ENCODE data around the gene MCRIP1.

Gene MCRIP1, protein sequence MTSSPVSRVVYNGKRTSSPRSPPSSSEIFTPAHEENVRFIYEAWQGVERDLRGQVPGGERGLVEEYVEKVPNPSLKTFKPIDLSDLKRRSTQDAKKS

DNA sequence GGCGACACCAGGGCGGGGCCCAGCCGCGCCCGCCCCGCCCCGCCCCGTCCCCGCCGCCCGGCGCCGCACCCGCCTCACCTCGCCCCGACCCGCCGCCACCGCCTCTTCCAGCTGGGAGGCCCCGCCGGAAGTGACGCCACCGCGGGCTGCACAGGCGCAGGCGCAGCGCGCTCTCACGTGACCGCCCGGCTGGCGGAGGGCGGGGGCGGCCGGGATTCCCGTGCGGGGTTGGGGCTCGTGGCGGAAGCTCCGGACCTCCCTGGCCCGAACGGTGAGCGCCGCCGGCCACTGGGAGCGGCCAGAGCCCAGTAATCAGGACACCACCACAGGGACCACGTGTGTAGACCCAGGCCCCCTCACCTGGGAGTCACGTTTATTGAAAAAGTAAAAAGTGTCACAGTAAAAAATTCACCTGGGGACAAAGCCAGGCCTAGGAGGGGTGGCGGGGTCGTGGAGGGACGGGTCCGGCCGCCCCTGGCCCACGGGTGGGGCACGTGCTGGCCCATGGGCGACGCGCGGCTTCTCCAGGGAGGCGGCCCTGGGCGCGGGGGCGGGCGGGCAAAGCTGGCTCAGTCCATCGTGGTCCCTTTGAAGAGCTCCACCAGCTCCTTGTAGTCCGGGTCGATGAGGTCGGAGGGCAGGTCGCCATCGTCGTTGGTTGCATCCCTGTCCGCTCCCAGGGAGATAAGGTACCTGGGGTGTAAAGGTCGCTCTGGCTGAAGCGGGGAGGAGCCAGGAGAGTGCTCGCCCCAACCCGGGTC is at the start of gene MCRIP1:
MCRIP1 (minus strand) TSS at position 132 of the 761 bp plus-strand sequence. CDS start 8,785 bp downstream, outside the sequence.
- peak; percentile 85 for DNase-seq (ENCODE audit: low spot score)

DNA sequence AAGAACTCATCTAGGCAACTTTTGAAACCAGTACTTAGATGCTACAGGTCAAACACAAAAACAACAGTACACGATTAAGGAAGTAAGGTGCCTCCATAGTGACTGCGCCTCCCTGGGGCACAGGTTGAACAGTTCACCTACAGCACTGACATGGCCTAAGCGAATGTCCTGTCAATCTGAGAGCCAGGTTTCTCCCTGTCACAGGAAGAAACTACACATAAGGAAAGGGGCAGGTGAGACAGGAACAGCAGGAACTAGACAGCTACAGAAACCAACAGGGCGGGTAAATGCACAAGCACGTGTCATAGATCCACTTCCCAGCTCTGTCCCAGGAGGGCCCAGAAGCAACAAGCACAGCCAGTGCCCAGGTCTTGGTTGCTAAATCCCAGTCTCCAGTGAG is 46.0 kb upstream of the MCRIP1 start:
- DNase-seq (ENCODE audit: low spot score), result no peak

DNA sequence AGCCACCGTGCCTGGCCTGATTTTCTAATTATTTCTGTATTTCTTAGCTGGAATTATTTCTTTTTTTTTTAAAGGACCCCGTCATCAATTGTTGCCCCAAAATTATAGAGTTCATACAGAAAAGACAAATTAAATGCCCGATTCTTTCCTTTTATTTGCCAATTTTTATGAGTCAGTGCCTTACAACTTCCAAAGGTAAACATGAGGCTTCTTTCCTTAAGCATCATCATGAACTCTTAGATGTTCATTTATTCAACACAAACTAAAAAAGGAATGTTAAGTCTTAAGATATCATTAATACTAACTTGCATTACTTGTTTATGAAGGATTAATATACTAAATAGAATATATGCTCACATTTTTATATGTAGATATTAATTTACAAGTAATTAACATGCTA is 45.2 kb upstream of the MCRIP1 start:
- no peak for DNase-seq (ENCODE audit: low spot score)

DNA sequence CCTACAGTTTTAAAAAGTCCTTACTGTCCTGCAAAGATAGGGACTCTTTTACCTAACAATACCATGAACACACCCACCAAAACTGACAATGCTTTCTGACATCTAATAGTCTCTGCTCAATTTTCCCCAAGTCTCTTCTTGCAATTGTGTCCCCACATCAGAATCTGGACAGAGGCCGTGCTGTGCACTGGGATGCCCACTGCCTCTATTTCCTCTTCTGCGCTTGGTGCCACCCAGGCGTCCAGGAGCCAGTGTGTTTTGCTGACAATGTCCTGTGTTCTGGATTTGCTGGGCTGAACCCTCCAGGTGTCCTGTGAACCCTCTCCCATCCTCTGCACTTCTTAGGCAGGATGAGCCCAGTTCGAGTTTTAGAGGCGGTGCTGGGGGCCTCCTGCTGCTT is 44.5 kb upstream of the MCRIP1 start:
- DNase-seq (ENCODE audit: low spot score), result no peak

DNA sequence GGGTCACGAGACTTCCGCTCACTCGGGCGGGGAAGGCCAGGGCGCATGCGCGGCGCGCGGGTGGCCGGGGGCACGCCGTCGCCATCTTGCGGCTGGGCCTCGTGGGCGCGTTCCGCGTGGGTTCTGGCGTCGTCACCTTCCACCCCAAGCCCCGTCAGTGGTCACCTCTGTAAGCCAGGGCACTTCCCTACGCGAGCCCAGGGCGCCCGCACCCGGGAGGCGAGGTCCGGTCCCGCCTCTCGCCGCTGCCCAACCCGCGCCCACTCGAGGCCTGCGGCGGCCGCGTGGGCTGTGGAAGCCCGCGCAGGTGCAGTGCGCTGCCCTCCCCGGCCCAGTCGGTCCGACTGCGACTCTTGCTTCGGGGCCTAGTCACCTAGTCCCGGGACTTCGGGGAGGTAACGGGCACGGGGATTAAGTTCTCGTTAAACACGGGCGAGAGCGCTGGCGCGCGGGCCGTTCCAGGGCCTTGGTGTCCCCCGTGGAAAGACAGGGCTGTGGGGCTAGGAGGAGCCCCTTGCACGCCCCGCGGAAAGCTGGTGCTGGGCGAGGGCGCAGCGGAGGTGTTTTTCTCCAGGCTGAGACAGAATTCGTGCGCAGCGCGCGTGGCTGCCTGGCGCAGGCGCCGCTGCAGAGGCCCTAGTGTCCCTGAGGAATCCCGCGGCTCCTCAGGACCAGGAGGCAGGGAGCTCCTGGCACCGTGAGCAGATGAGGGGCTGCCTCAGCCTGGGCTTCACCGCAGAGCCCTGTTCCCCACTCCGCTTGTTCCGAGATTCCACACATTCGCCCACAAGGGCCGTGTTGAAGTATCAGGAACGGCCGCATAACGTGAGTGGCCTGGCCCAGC is 38.5 kb upstream of the MCRIP1 start:
- peak; percentile 87 for DNase-seq (ENCODE audit: low spot score)

DNA sequence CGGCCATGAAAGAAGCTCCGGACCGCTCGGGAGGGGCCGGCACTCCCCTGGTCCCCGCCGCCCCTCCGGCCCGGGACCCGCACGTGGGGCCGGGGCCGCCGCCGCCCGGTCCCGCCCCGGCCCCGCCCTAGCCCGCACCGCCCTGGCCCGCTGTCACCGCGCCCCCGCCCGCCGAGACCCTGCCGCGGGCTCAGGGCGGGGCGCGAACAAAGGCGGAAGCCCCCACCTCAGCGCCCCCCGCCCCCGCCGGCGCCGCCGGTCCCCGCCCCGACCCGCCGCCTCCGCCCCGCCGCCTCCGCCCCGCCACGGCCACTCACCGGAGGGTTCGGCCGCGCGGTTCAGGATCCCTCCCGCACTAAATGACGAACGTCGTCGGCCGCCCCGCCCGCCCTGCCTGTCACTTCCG is 37.9 kb upstream of the MCRIP1 start, which contains the start of gene ARHGDIA:
ARHGDIA (minus strand) TSS at position 357 of the 406 bp plus-strand sequence. CDS start 1,407 bp downstream, outside the sequence.
- no peak for DNase-seq (ENCODE audit: low spot score)

DNA sequence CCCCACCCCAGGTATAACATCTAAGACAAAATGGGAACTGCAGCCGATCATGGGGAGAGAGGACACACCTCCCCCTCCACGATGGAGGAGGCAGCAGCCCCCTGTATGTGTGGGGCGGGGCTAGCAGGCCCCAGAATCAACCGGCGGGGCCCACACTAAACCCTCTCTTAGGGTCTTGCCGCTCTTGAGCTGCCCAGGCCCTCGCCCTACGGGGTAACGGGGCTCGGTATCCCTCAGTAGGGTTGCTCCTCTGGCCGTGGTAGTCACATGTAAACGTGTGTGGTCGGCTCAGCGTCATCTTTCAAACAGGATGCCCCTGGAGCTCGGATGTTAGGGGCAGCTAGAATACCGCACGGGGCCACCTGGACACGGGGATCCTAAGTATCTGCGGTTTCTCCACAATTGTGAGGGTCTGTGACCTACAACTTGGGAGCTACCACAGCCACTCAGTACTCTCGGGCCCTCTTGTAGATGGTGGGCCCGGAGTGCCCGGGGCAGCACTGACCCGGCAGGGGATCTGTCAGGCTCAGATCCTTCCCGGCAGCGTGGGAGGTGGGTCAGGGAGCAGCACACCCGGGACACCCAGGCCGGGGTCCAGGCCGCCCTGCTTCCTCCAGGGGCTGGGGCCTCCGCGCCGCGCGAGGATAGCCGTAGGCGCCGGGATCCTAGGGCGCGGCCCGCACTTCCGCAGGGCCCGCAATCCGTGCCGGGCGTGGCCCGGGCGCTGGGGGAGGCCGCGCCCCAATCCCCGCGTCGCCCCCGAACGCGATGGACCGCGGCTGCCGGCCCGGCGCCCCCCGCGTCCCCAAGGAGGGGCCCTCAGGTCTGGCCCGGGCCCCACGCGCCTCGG is 37.3 kb upstream of the MCRIP1 start:
- no peak for DNase-seq (ENCODE audit: low spot score)

DNA sequence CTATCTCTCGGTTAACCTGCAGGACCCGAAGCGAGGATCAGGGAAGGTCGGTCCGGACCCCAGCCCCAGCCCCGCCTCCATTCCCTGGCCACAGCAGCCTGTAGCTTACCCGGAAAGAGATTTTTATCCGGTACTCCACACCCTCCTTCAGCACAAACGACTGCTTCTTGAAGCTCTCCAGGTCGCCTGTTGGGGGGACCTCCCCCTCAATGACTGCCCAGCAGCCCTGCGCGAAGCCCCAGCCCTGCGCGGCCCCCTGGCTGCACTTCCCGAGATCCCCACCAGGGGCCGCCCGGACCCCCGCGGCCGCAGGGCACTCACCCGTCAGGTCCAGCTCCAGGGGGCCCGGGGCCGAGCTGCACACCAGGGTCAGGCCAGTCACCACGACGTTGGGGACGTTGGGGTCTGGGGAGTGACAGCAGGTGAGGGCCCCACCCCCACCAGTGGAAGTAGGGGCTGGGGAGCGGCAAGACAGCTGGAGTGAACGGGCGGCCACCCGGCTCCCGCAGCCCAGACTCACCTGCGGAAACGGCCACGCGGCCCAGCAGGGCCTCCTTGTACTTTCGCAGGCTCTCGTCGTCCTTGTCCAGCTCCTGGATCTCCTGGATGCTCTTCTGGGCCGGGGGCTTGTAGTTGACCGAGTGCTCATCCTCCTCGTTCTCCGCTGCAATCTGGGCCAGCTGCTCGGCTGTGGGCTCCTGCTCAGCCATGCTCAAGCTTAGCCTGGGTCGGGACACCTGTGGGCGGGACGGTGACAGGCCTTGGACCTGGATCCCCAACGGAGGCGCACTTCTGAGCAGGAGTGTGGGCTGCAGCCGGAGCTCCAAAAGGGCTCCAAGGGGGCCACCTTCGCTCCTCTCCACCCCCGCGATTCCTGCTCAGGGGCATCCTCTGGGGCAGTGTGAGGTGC is 36.4 kb upstream of the MCRIP1 start:
- DNase-seq (ENCODE audit: low spot score), result no peak

DNA sequence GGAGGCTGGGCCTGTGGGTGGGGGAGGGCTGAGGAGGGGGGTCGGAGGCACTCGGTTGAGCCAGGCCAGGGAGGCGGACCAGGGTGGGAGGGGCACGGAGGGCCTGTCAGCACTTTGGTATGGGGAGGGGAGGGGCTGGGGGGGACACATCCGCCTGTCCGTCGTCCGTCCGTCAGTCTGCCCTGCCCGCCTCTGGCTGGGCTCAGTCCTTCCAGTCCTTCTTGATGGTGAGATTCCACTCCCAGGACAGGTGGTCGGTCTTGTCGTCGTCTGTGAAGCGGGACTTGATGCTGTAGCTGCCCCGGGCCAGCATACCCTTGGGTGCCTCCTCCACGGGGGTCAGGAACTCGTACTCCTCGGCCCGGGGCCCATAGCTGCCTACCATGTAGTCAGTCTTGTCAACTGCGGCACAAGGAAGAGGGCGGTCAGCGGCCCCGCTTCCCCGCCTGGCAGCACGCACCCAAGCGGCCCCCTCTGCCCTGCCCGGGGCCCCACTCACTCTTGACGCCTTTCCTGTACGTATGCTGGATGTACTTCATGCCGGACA is 35.7 kb upstream of the MCRIP1 start:
- no peak for DNase-seq (ENCODE audit: low spot score)

DNA sequence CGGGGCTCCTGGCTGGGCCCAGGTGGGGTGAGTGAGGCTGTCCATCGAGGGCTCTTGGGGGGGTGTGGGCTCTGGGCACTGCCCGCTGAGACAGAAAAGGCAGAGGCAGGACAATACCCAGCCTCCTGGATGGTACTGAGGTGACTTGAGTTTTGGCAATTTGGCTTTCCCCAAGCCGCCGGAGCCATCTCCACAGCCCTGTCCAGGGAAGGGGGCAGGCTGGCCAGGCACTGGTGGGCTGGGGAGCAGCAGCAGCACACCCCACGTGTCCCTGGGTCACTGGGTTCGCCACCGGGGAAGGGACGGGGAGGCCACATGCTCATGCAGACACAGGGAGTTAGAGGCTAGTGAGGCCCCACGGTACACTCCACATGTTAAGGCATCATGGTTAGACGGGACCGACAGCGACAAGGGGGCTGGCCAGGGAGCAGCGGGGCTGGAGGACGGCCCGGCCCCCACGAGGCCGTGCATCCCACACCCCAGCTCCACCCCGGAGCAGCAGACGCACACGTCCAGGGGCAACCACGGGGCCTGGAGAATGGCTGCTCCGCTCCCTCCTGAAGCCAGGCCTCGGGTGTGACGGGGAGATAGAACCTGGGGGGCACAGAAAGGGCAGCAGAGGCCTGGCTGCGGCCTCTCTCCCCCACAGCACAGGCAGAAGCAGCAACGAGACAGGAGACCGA is 35.0 kb upstream of the MCRIP1 start:
- no peak for DNase-seq (ENCODE audit: low spot score)

DNA sequence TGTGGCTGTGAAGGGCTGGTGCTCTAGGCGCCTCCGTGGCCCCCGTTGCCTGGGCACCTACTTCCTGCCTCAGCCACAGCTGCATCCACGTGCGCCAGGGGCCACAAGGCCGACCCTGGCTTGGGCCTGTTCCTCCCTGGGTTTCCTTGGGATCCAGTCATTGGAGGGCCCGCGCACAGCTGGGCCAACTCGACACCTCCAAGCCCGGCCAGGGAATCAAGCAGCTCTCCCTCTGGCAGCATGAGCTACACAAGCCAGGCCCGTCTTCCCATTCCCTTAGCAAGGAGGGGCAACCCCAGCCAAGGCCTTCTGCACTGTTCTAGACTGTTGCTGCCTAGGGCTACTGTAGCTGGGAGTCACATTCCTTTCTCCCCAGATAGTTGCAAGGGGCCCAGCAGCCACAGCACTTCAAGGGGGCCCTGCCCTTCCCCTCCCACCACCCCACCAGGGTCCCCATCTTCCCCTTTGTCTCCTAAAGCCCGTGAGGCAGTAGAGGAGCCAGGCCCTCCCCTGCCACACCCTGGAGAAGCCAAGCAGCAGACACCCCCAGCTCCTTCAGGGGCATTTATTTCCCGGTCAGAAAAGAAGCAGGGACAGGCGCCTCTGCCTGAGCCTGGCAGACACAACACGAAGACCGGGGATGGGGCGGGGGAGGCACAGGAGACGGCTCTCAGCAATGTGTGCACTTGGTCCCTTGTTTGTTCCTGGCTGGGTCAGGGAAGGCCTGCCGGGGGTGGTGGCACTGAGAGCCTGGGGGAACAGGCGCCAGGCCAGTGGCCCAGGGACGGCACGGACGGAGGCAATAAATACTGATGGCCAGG is 34.3 kb upstream of the MCRIP1 start:
- no peak for DNase-seq (ENCODE audit: low spot score)

DNA sequence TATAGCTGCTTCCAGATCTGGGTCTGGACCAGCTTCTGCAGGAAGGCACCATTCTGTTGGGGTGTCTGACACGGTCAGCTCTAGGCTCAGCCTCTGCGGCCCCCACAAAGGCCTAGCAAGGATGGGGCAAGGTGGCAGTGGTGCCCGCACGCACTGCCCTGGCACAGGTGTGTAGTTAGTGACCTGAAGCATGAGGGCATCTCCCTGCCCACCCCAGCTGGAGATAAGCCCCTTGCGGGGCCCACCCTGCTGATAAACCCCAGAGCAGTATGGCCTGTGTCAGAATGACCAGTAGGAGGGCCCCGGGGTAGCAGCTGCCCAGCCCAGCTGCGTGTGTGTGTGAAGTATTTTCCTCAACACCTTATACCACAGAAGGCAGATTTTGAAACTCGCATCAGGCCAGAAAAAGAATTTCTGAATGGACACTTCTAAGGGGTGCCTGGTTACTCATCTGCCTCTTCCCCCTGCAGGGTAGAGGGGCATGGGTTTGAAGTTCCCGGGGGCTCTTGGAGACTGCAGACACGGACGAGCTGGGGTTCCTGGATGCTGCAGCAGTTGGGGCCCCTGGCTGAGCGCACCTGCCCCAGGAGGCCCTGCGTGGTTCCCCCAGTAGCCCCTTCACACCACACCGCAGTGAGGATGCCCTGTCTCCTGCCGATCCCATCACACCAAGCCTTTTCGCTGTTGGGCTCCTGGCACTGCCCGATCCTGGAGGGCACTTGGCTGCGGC is 33.5 kb upstream of the MCRIP1 start:
- no peak for DNase-seq (ENCODE audit: low spot score)

DNA sequence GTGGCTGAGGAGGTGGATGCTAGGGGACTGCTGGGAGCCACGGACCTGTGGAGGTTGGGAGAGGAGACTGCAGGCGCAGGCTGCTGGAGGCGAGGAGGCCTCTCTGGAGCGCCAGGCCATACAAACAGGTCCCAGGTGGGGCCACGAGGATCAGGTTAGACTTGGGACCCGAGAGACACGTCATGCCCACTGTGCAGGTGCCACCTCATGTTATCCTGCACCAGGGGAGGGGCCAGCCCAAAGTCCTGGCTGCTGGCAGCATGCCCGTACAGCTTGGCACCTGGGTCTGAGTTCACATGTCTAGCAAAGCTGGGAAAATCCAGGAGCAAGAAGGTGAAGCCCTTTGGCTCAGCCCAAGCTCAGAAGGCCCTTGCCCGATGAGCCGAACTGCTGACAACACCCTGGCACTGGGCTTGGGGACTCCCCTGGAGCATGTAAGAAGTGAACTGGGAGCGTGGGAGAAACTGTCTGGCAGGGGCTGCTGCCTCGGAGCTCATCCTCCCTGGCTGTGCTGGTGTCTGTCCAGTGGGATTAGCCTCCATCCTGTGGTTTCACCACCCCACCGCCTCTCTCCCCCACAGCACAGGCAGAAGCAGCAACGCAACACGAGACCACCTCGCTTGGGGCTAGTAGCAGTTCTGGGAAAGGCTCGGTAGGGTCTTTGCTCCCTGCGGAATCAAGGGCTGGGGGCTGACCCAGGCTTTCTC is 32.8 kb upstream of the MCRIP1 start:
- no peak for DNase-seq (ENCODE audit: low spot score)

DNA sequence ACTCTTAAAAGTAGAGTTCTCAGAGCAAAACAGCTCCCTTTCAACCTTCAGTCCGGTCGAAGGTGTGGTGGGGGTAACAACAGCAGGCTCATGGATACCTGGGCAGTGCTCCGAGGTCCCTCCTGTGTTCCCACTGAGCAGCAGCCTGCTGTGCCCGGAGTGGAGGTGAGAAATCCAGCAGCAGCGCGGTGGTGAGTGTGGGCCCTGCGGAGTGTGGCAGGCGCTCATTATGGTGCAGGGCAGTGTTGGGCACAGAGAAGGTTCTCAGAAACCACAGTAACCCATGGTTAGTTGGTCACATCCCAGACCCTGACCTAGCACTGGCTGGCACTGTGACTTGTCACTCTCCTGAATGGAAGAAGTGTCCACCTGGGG is 32.3 kb upstream of the MCRIP1 start:
- no peak for DNase-seq (ENCODE audit: low spot score)

DNA sequence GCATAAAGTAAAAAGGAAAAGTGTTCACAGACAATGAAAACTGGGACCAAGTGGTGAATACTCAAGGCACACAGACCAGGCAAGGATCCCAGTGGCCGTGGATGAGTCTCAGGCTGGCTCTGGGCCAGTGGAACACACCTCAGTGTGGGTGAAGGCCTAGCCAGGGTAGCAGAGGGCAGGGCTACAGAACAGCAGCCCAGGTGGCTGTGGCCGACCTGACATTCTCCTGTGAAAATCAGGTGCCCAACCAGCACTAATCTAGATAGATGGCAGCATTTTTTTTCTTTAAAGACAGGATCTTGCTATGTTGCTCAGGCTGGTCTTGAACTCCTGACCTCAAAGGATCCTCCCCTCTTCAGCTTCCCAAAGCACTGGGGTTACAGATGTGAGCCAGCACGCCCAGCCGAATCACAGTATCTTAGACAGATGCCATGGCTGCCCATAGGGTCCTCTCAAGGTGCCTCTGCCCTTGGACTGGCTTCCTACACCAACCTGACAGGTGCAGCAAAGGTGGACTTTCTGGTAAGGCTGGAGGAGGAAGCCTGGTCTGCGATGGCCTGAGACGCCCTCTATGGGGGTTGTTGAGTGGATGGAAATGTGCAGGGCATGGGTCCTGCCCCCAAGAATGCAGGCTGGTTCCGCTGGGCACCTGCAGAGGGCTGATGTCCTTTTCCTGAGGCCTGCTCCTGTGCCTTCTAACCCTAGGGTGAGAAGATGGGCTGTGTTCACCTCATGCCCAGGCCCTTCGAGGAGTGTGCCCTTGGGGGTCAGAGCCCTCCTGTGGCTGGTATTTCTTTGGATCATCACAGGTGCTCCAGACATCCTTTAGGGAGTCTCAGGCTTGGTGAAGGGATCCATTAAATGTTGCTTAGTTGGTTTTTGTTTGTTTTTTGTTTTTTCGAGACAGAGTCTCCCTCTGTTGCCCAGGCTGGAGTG is 31.0 kb upstream of the MCRIP1 start:
- DNase-seq (ENCODE audit: low spot score), result no peak

DNA sequence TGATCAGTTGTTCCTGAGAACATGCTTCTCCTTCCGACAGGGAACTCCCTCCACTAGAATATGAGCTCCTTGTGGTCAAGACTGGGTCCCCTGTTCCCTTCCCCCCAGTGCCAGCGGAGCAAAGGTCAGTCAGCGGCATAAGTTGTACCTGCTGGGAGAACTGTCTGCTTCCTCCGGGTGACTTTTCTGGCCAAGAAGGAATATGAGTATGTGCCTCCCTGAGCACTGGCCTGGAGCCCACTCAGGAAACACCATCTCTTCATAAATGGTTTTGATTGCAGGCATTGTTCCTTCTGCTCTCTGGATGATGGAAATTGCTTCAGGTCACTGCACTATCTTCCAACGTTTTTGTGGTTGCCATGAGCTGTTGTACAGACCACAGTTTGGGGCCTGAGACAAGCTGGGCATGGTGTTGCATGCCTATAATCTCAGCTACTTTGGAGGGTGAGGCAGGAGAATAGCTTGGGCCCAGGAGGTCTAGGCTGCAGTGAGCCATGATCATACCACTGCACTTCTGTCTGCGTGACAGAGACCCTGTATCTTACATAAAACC is 30.1 kb upstream of the MCRIP1 start:
- no peak for DNase-seq (ENCODE audit: low spot score)
